Measurements from ENCODE around the gene CD40. TPM values are rescaled to one million over a fixed set of nuclear protein-coding genes. Genes with fewer than 3 reads are reported as not detected.

CD40 gene
- total and polyA plus RNA-seq, 2 of the 4 experiments (the other 2 are of a cell fraction): 0.36 to 0.92 TPM

GRCh38 chr20:46148313-46149208 is 30.4 kb downstream of the CD40 start:
- ChIA-PET CTCF (interaction anchor here (1.0 kb wide), 1 partner anchor 201 kb away, joined by 3 read pairs; no protein-coding TSS in a partner anchor), POLR2A (ENCODE audit: unreplicated experiment) (interaction anchor here (0.6 kb wide), 1 partner anchor 23 kb away, joined by 3 read pairs; no protein-coding TSS in a partner anchor)
- no peak overlapping the region for H2AFZ ChIP-seq (replicated peaks; ENCODE audit: low read length, poor library complexity)
- H3K36me3 ChIP-seq (ENCODE audit: control insufficient read depth, insufficient read depth, low read length): no peaks in the 10 kb centered on the region
- no TSS peak for BruUV-seq (replicated peaks)
- no peak overlapping the region for H2BK5ac ChIP-seq (ENCODE audit: low read depth, low read length, poor library complexity, severe bottlenecking)
- no peaks in the 10 kb centered on the region for H3K4me1 ChIP-seq (ENCODE audit: control insufficient read depth, insufficient read depth, low read length)
- no peak overlapping the region for H3K14ac ChIP-seq (replicated peaks; ENCODE audit: low read depth, low read length)
- no peak overlapping the region for H2BK20ac ChIP-seq (ENCODE audit: low read depth, low read length)
- no peaks in the 10 kb centered on the region for H4K20me1 ChIP-seq (ENCODE audit: insufficient read depth, low read length)
- DNase-seq (no peak), ATAC-seq (ENCODE audit: low read depth) (no peak)
- 83% methylated on average over 1 of the region's 14 CpGs; no CpG with 5 or more reads in 1 of the 2 experiments for WGBS, 2 experiments (ENCODE audit: extremely low coverage in 2 of 2, insufficient read length in 1 of 2)
- in situ Hi-C loops (cut with MboI; ENCODE audit: low sequenced_read_pairs) (no loop called here), dilution Hi-C loops (cut with HindIII; ENCODE audit: low sequenced_read_pairs, unreplicated experiment) (no loop called here), intact Hi-C loops (cut with micrococcal nuclease) (no loop called here)
- no peak overlapping the region for H2BK15ac ChIP-seq (ENCODE audit: low read depth, low read length)
- no peaks in the 10 kb centered on the region for H3K9me3 ChIP-seq (ENCODE audit: control insufficient read depth, insufficient read depth, low read length)
- no peak overlapping the region for H2BK120ac ChIP-seq (ENCODE audit: low read depth, low read length)
- no peak overlapping the region for H3K4me2 ChIP-seq (ENCODE audit: low read depth, low read length)
- H3K18ac ChIP-seq (ENCODE audit: low read depth, low read length): no peak overlapping the region
- H3K4me3 ChIP-seq (ENCODE audit: insufficient read depth, low read depth, low read length): no peak overlapping the region
- no peak overlapping the region for H2AK5ac ChIP-seq (ENCODE audit: low read depth, low read length)
- H3K27ac ChIP-seq (ENCODE audit: insufficient read depth, low read length): no peak overlapping the region
- H4K5ac ChIP-seq (ENCODE audit: low read depth, low read length): no peak overlapping the region
- no peak overlapping the region for H3K9ac ChIP-seq (ENCODE audit: low read depth, low read length)
- H3K27me3 ChIP-seq (ENCODE audit: control insufficient read depth, insufficient read depth, low read length): peaks cover 12% of the 10 kb centered on the region
- H3K4ac ChIP-seq (ENCODE audit: low read depth, low read length): no peak overlapping the region
- H4K91ac ChIP-seq (ENCODE audit: insufficient read depth, low read depth, low read length): no peak overlapping the region
- no peak overlapping the region for H2AK9ac ChIP-seq (replicated peaks; ENCODE audit: low read depth, low read length, poor library complexity)
- no peak overlapping the region for H3K56ac ChIP-seq (ENCODE audit: extremely low read depth, insufficient read depth, low read length)
- no peak for TF ChIP-seq BHLHE40 (IDR thresholded peaks at IDR 0.05; ENCODE audit: low read depth, low read length)
- TF ChIP-seq NFE2L2 (IDR thresholded peaks at IDR 0.05; ENCODE audit: low read depth, low read length): no peak
- no peak for TF ChIP-seq POLR2A (IDR thresholded peaks at IDR 0.05; ENCODE audit: low read depth, low read length)
- no peak for TF ChIP-seq CHD1 (IDR thresholded peaks at IDR 0.05; ENCODE audit: low read depth, low read length)
- TF ChIP-seq CTCF (conservative IDR thresholded peaks at IDR 0.05; ENCODE audit: low read depth, low read length): no peak
- no peak for TF ChIP-seq SMC3 (IDR thresholded peaks at IDR 0.05; ENCODE audit: low read depth, low read length)
- no peak for TF ChIP-seq RAD21 (IDR thresholded peaks at IDR 0.05; ENCODE audit: low read length)
- no peak for TF ChIP-seq MAZ (IDR thresholded peaks at IDR 0.05; ENCODE audit: borderline replicate concordance, low read depth, low read length)
- TF ChIP-seq MXI1 (IDR thresholded peaks at IDR 0.05; ENCODE audit: borderline replicate concordance, low read depth, low read length): no peak
- TF ChIP-seq USF2 (IDR thresholded peaks at IDR 0.05; ENCODE audit: low read depth, low read length): no peak
- TF ChIP-seq ELK1 (IDR thresholded peaks at IDR 0.05; ENCODE audit: borderline replicate concordance, low read depth, low read length): no peak
- no peak for TF ChIP-seq FOS (IDR thresholded peaks at IDR 0.05; ENCODE audit: low read depth, low read length)
- no peak for TF ChIP-seq MAFK (IDR thresholded peaks at IDR 0.05; ENCODE audit: low read depth, low read length)
- no peak for TF ChIP-seq CEBPB (IDR thresholded peaks at IDR 0.05; ENCODE audit: low read depth, low read length)
- no peak overlapping the region for H4K8ac ChIP-seq (ENCODE audit: low read depth in 2 of 2, low read length in 2 of 2)
- H3K9me1 ChIP-seq (ENCODE audit: insufficient read depth, low read length): no peaks in the 10 kb centered on the region
- no peaks in the 10 kb centered on the region for H3K79me1 ChIP-seq (ENCODE audit: low read depth in 1 of 2, low read length in 2 of 2)
- H3K23ac ChIP-seq (ENCODE audit: low read depth, low read length): no peak overlapping the region

Measured in IMR-90 (cell line).